Epithelial cell of proximal tubule (primary cell): ENCODE data around the gene CCDC180. TPM values are rescaled to one million over a fixed set of nuclear protein-coding genes. Genes with fewer than 3 reads are reported as not detected.

Source experiments
- DNase-seq: peaks from one replicate; pipeline ENCODE4 v3.0.0-alpha.2; 2011; ENCODE audit warnings: low read depth
- H3K4me3 ChIP-seq: 2 replicates; pipeline ENCODE4 v1.5.1; 2011; ENCODE audit warnings: low read depth, mild to moderate bottlenecking, low read length
- CTCF ChIP-seq: conservative IDR thresholded peaks from 2 replicates; pipeline ENCODE4 v1.5.1; 2012; ENCODE audit warnings: low read depth, mild to moderate bottlenecking, low read length
- total RNA-seq: library from RNA; depleted of rRNA; stranded (reverse); fragments of >200 nt; gene quantifications from 2 replicates; pipeline ENCODE4 v1.2.3, GENCODE V29; 2015

CCDC180 gene
- total RNA-seq, 1 donor from 2014 or later: 0.75 TPM

GRCh38 chr9:97283768-97284167, 23.7 kb upstream of the CCDC180 start:
- H3K4me3 ChIP-seq: no peak overlapping the region
- no peak for DNase-seq
- TF ChIP-seq CTCF: no peak

GRCh38 chr9:97284798-97285197, 22.7 kb upstream of the CCDC180 start:
- H3K4me3 ChIP-seq: no peak overlapping the region
- TF ChIP-seq CTCF: no peak
- DNase-seq: no peak

- no peak overlapping the region for H3K4me3 ChIP-seq
- no peak for DNase-seq
- no peak for TF ChIP-seq CTCF
Observed at GRCh38 chr9:97292200-97292599, 15.3 kb upstream of the CCDC180 start.

- TF ChIP-seq CTCF: no peak
- no peak overlapping the region for H3K4me3 ChIP-seq
- DNase-seq: no peak
Observed at GRCh38 chr9:97293207-97293721, 14.2 kb upstream of the CCDC180 start.

GRCh38 chr9:97293818-97294217, 13.6 kb upstream of the CCDC180 start:
- no peak for TF ChIP-seq CTCF
- no peak overlapping the region for H3K4me3 ChIP-seq
- no peak for DNase-seq

GRCh38 chr9:97297889-97298288, 9.6 kb upstream of the CCDC180 start:
- no peak for TF ChIP-seq CTCF
- no peak overlapping the region for H3K4me3 ChIP-seq

GRCh38 chr9:97299809-97300414, 7.5 kb upstream of the CCDC180 start:
- no peak for DNase-seq
- no peak for TF ChIP-seq CTCF

More at GRCh38 chr9:97297889-97298288, 9.6 kb upstream of the CCDC180 start:
- no peak for DNase-seq

More at GRCh38 chr9:97299809-97300414, 7.5 kb upstream of the CCDC180 start:
- H3K4me3 ChIP-seq: no peak overlapping the region
